Mesenchymal stem cell (in vitro differentiated cells and primary cell): ENCODE data around the gene MUC5AC.
"Not testable (repeated sequence)": the region's sequence is repeated elsewhere in the genome, so short reads cannot be mapped to it uniquely, and the experiment has no call there.

Experiments
- DNase-seq: peaks from one replicate; pipeline ENCODE4 v3.0.0-alpha.2; 2013
- H2AFZ ChIP-seq: one replicate; pipeline ENCODE4 v1.6.1; 2013; ENCODE audit warnings: low read depth, mild to moderate bottlenecking, control low read depth, inconsistent platforms, low read length, moderate library complexity
- H2AK5ac ChIP-seq: 2 replicates; pipeline ENCODE4 v1.6.1; 2013; ENCODE audit warnings: low read length, moderate library complexity, mild to moderate bottlenecking, inconsistent platforms; ENCODE audit not compliant: severe bottlenecking
- H2BK120ac ChIP-seq: one replicate; pipeline ENCODE4 v1.6.1; 2013; ENCODE audit warnings: low read depth, mild to moderate bottlenecking, inconsistent platforms, low read length, moderate library complexity
- H2BK12ac ChIP-seq, 2 experiments: one replicate each; pipeline ENCODE4 v1.6.1; 2013; ENCODE audit warnings: inconsistent platforms in 2 of 2, low read length in 2 of 2, mild to moderate bottlenecking in 2 of 2, moderate library complexity in 2 of 2, control low read depth in 1 of 2
- H2BK15ac ChIP-seq: one replicate; pipeline ENCODE4 v1.6.1; 2013; ENCODE audit warnings: mild to moderate bottlenecking, low read depth, inconsistent platforms; ENCODE audit not compliant: poor library complexity, severe bottlenecking
- H2BK5ac ChIP-seq: 2 replicates; pipeline ENCODE4 v1.6.1; 2013; ENCODE audit warnings: low read depth, mild to moderate bottlenecking, low read length, control low read depth, inconsistent platforms; ENCODE audit not compliant: poor library complexity, severe bottlenecking
- H3K14ac ChIP-seq, 2 experiments: one replicate each; pipeline ENCODE4 v1.6.1; 2013; ENCODE audit warnings: inconsistent platforms in 2 of 2, low read length in 2 of 2, control low read depth in 1 of 2, mild to moderate bottlenecking in 1 of 2, moderate library complexity in 1 of 2
- H3K18ac ChIP-seq, 2 experiments: one replicate each; pipeline ENCODE4 v1.6.1; 2013; ENCODE audit warnings: inconsistent platforms in 2 of 2, low read length in 2 of 2, control low read depth in 1 of 2, low read depth in 1 of 2, mild to moderate bottlenecking in 1 of 2
- H3K23ac ChIP-seq, 2 experiments: one replicate each; pipeline ENCODE4 v1.6.1; 2013; ENCODE audit warnings: inconsistent platforms in 2 of 2, low read length in 2 of 2, mild to moderate bottlenecking in 2 of 2, moderate library complexity in 2 of 2, control low read depth in 1 of 2
- H3K27ac ChIP-seq: 2 replicates; pipeline ENCODE4 v1.5.1; 2013; ENCODE audit warnings: mild to moderate bottlenecking, moderate library complexity, low read length, control low read depth, inconsistent platforms; ENCODE audit not compliant: poor library complexity, severe bottlenecking
- H3K27me3 ChIP-seq, 2 experiments: 2 replicates each; pipeline versions ENCODE4 v1.6.1 to v1.7.0; 2013; ENCODE audit warnings: low read length in 2 of 2, mild to moderate bottlenecking in 2 of 2, moderate library complexity in 2 of 2, control low read depth in 1 of 2, inconsistent platforms in 1 of 2; ENCODE audit not compliant: control insufficient read depth in 1 of 2, insufficient read depth in 1 of 2
- H3K36me3 ChIP-seq, 2 experiments: 2 replicates each; pipeline versions ENCODE4 v1.6.1 to v1.7.0; 2013; ENCODE audit warnings: low read length in 2 of 2, control low read depth in 1 of 2, inconsistent platforms in 1 of 2, low read depth in 1 of 2, mild to moderate bottlenecking in 1 of 2; ENCODE audit not compliant: insufficient read depth in 2 of 2, control insufficient read depth in 1 of 2
- H3K4ac ChIP-seq, 2 experiments: one replicate each; pipeline ENCODE4 v1.6.1; 2013; ENCODE audit warnings: inconsistent platforms in 2 of 2, low read length in 2 of 2, mild to moderate bottlenecking in 2 of 2, moderate library complexity in 2 of 2, control low read depth in 1 of 2, low read depth in 1 of 2
- H3K4me1 ChIP-seq: 2 replicates; pipeline ENCODE4 v1.6.1; 2013; ENCODE audit warnings: low read depth, low read length, control low read depth; ENCODE audit not compliant: control insufficient read depth, insufficient read depth
- H3K4me2 ChIP-seq: 2 replicates; pipeline ENCODE4 v1.6.1; 2013; ENCODE audit warnings: low read length, mild to moderate bottlenecking, inconsistent platforms; ENCODE audit not compliant: poor library complexity, severe bottlenecking
- H3K4me3 ChIP-seq, 2 experiments: 2 replicates each; pipeline versions ENCODE4 v1.5.1 to v1.7.0; 2013; ENCODE audit warnings: low read length in 2 of 2, mild to moderate bottlenecking in 2 of 2, control low read depth in 1 of 2, low read depth in 1 of 2; ENCODE audit not compliant: insufficient read depth in 1 of 2
- H3K79me1 ChIP-seq: replicated peaks from 2 replicates; pipeline ENCODE4 v1.6.1; 2013; ENCODE audit warnings: mild to moderate bottlenecking, control low read depth, low read length, inconsistent platforms; ENCODE audit not compliant: poor library complexity, severe bottlenecking
- H3K9ac ChIP-seq: 2 replicates; pipeline ENCODE4 v1.7.0; 2013; ENCODE audit warnings: mild to moderate bottlenecking, low read length, moderate library complexity
- H3K9me3 ChIP-seq: 2 replicates; pipeline ENCODE4 v1.7.0; 2013; ENCODE audit warnings: mild to moderate bottlenecking, low read length; ENCODE audit not compliant: control insufficient read depth
- H4K8ac ChIP-seq: one replicate; pipeline ENCODE4 v1.6.1; 2013; ENCODE audit warnings: inconsistent platforms, mild to moderate bottlenecking, low read length, moderate library complexity
- H4K91ac ChIP-seq: one replicate; pipeline ENCODE4 v1.6.1; 2013; ENCODE audit warnings: mild to moderate bottlenecking, low read length, inconsistent platforms
- WGBS: methylation state at CpG from one replicate; pipeline ENCODE4 v1.1.7; 2013; ENCODE audit warnings: mixed read lengths; 5-methylcytosine and 5-hydroxymethylcytosine counted together

Gene MUC5AC

DNA sequence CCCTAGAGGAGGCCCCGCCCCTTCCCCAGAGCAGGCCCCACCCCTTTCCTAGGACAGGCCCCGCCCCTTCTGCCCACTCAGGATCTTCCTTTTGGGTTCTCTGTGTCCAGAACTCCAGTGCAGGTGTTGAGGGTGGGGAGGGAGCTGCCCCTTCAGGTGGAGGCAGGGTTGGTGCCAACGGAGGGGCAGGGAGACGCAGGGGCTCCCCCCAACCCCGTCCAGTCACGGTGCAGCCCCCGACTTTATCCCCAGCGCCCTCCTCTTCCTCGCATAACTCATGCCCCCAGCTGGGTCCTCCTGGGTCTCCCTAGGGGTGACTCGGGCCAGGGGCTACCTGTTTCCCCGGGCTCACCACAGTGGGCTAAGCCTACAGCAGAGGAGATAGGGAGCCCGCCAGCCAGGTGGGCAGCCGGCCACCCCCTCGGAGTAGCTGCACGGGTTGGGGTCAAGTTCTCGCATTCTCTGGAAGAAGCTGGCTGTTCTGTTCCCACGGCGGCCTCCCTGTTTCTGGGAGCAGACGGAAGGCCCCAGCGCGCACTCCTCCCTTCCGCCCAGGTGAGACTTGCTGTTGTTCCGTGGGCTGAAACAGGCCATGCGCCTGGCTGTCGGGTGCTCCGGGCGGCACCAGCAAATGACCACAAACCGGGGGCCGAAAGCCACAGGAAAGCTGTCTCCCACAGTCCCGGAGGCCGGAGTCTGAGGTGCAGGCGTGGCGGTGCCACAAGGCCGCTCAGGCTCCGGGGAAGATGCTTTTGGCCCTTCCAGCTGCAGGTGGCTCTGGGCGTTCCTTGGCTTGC is 44.1 kb upstream of the MUC5AC start:
- H3K27ac ChIP-seq = no peak overlapping the region
- no peak overlapping the region for H4K8ac ChIP-seq
- no peak overlapping the region for H3K14ac ChIP-seq
- DNase-seq = no peak
- no peak overlapping the region for H2BK5ac ChIP-seq
- H3K18ac ChIP-seq = no peak overlapping the region
- H2BK15ac ChIP-seq = no peak overlapping the region
- H3K4ac ChIP-seq = no peak overlapping the region
- H2BK120ac ChIP-seq = no peak overlapping the region
- no peak overlapping the region for H2AFZ ChIP-seq
- H2AK5ac ChIP-seq = no peak overlapping the region
- peaks cover 2% of the 10 kb centered on the region for H3K4me1 ChIP-seq
- no peak overlapping the region for H3K9ac ChIP-seq
- H3K23ac ChIP-seq = no peak overlapping the region
- no peak overlapping the region for H4K91ac ChIP-seq
- WGBS = 83% methylated on average over 33 of the region's 36 CpGs
- no peaks in the 10 kb centered on the region for H3K79me1 ChIP-seq
- no peak overlapping the region for H3K4me3 ChIP-seq
- H3K4me2 ChIP-seq = no peak overlapping the region
- peaks cover 6 to 43% of the 10 kb centered on the region in 2 experiments for H3K27me3 ChIP-seq
- no peaks in the 10 kb centered on the region for H3K36me3 ChIP-seq
- H2BK12ac ChIP-seq = no peak overlapping the region
- H3K9me3 ChIP-seq = no peaks in the 10 kb centered on the region

GRCh38 chr11:1115292-1115691 is 42.5 kb upstream of the MUC5AC start:
- not testable (repeated sequence) for H3K23ac ChIP-seq, H2BK12ac ChIP-seq, H3K4ac ChIP-seq, H2AFZ ChIP-seq, H3K9me3 ChIP-seq, H4K91ac ChIP-seq, H2BK120ac ChIP-seq, H3K18ac ChIP-seq, H3K4me2 ChIP-seq, H3K4me1 ChIP-seq, DNase-seq, H3K14ac ChIP-seq, H4K8ac ChIP-seq, H3K79me1 ChIP-seq, H3K27ac ChIP-seq, H3K4me3 ChIP-seq, H3K9ac ChIP-seq, H2BK15ac ChIP-seq, H2BK5ac ChIP-seq, H2AK5ac ChIP-seq, H3K36me3 ChIP-seq
- H3K27me3 ChIP-seq = peaks cover 0 to 51% of the 10 kb centered on the region in 2 experiments
- WGBS = 83% methylated on average over 4 of the region's 6 CpGs

DNA sequence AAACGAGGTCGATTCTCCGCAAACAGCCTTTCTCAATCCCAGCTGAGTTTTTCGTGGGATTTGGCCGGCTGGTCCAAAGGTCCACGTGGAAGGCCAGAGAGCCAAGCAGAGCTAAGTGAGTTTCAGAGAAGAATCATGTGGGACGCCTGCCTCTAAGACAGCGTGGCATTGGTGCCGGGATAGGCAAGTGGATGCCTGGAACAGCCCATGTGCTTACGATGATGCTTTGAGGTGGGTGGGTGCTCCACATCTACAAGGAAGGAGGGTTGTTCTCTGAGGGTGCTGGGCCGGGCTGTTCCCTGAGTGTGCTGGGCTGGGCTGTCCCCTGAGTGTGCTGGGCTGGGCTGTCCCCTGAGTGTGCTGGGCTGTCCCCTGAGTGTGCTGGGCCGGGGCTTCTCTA is 41.6 kb upstream of the MUC5AC start:
- peaks cover 2% of the 10 kb centered on the region for H3K4me1 ChIP-seq
- H3K27ac ChIP-seq = no peak overlapping the region
- no peak for DNase-seq
- H3K79me1 ChIP-seq = no peaks in the 10 kb centered on the region
- no peak overlapping the region for H3K4me2 ChIP-seq
- no peak overlapping the region for H3K4ac ChIP-seq
- H2BK5ac ChIP-seq = no peak overlapping the region
- no peaks in the 10 kb centered on the region for H3K36me3 ChIP-seq
- no peak overlapping the region for H3K23ac ChIP-seq
- no peak overlapping the region for H2BK12ac ChIP-seq
- H3K14ac ChIP-seq = no peak overlapping the region
- 85% methylated on average over 11 of the region's 12 CpGs for WGBS
- H2BK15ac ChIP-seq = no peak overlapping the region
- no peak overlapping the region for H2AFZ ChIP-seq
- H4K91ac ChIP-seq = no peak overlapping the region
- H2AK5ac ChIP-seq = no peak overlapping the region
- no peak overlapping the region for H2BK120ac ChIP-seq
- H4K8ac ChIP-seq = no peak overlapping the region
- no peak overlapping the region for H3K9ac ChIP-seq
- peaks cover 0 to 59% of the 10 kb centered on the region in 2 experiments for H3K27me3 ChIP-seq
- H3K9me3 ChIP-seq = no peaks in the 10 kb centered on the region
- no peak overlapping the region for H3K18ac ChIP-seq
- H3K4me3 ChIP-seq = no peak overlapping the region

- H2AFZ ChIP-seq = no peak overlapping the region
- no peaks in the 10 kb centered on the region for H3K9me3 ChIP-seq
- no peaks in the 10 kb centered on the region for H3K36me3 ChIP-seq
- 78% methylated on average over 22 of the region's 23 CpGs for WGBS
- H3K79me1 ChIP-seq = no peaks in the 10 kb centered on the region
- H4K91ac ChIP-seq = no peak overlapping the region
- no peak overlapping the region for H3K4ac ChIP-seq
- H3K4me1 ChIP-seq = peaks cover 2% of the 10 kb centered on the region
- peaks cover 0 to 62% of the 10 kb centered on the region in 2 experiments for H3K27me3 ChIP-seq
- no peak overlapping the region for H2AK5ac ChIP-seq
- H2BK15ac ChIP-seq = no peak overlapping the region
- H3K4me3 ChIP-seq = no peak overlapping the region
- H3K23ac ChIP-seq = no peak overlapping the region
- no peak overlapping the region for H3K4me2 ChIP-seq
- H2BK12ac ChIP-seq = no peak overlapping the region
- no peak for DNase-seq
- no peak overlapping the region for H2BK5ac ChIP-seq
- no peak overlapping the region for H4K8ac ChIP-seq
- no peak overlapping the region for H3K9ac ChIP-seq
- no peak overlapping the region for H3K27ac ChIP-seq
- no peak overlapping the region for H3K14ac ChIP-seq
- H3K18ac ChIP-seq = no peak overlapping the region
- no peak overlapping the region for H2BK120ac ChIP-seq
Observed at GRCh38 chr11:1116666-1117390, 40.9 kb upstream of the MUC5AC start.
